Stimulated activated CD4-positive, alpha-beta T cell treated with anti-CD3 and anti-CD28 coated beads, TNF-alpha, amount 100 ng/mL, for 4 hours (primary cell): ENCODE measurements around the gene SIRT1.
"Not testable (repeated sequence)": the region's sequence is repeated elsewhere in the genome, so short reads cannot be mapped to it uniquely, and the experiment has no call there.

Experiments used
- DNase-seq, 3 experiments: peaks; one replicate each; pipeline ENCODE4 v3.0.0-alpha.2; 2020; ENCODE audit warnings: low read depth in 3 of 3

The SIRT1 gene

DNA sequence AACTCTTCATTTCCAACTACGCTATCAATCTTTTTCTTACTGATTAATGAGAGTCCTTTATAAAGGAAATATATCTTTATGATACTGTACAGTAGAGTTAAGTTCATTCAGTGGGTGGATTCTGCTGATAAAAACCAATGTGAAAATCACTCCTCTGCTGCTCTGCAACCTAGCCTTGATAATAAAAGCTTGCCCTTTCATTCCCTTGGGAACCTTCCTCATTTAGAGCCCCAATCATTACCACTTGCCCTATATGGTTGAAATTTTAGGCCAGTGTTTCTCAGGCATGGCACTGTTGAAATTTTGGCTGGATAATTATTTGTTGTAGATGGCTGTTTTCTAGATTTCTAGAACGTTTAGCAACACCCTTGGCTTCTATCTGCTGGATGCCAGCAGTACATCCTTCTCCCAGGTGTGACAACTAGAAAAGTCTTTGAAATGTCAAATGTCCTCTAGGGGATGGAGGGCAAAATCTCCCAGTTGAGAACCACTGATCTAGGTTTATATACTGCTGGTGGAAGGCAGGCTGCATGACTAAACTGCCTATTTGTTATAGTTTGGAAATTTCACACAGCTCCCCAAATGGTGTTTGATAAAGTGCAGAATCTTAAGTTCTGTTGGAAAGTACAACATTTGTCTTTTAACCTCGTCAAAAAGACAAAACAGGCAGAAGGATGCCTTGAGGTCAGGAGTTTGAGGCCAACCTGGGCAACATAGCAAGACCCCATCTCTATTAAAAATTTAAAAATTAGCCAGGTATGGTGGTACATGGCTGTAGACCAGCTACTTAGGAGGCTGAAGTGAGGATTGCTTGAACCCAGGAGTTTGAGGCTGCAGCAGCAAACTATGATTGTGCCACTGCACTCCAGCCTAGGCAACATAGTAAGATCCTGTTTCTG, 8.9 kb upstream of the SIRT1 start:
- no peak for DNase-seq

DNA sequence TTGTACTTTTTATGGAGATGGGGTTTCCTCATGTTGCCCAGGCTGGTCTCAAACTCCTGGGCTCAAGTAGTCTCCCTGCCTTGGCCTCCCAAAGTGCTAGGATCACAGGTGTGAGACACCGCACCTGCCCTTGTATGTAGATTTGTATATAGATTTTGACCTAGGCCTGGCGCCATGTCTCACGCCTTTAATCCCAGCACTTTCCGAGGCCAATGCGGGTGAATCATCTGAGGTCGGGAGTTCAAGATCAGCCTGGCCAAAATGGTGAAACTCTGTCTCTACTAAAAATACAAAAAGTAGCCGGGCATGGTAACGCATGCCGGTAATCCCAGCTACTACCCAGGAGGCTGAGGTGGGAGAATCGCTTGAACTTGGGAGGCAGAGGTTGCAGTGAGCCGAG, 7.0 kb upstream of the SIRT1 start:
- not testable (repeated sequence) for DNase-seq

DNA sequence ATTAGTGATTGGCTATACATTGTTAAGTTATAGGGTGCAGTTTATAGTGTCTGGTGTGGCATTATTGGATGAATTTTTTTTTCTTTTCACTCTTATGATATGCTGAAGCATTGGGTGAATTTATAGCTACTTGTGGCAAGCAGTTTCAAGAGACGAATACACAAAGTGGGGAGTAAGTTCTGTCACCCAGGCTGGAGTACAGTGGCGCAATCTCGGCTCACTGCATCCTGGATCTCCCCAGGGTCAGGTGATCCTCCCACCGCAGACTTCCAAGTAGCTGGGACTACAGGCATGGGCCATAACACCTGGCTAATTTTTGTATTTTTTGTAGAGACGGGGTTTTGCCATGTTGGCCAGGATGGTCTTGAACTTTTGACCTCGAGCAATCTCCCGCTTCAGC, 6.3 kb upstream of the SIRT1 start:
- no peak for DNase-seq

DNA sequence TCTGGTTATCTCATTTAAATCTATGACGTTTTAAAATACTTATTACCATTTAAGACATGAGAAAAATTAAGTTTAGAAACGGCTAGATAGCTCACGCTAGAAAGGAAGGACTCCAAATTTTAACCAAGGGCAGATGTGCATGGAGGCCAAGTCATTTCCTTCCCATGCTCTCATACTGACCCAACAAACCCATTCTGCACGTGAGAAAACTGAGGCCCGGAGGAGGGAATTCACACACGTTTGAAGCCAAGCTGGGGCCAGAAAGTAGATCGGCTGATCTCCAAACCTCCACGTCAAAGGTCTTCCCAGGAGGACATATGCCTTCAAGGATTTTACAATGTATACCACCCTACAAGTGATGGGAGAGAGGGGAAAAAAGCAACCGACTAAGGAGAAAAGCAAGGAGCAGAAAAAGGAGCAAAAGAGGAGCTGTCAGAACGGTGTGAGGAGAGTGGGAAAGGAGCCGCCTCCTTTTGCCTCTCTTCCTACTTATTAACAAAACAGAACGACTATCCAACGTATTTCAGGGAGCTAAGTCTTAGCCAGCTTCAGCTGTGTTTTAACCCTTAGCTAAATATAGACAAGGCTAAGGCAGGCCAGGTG, 645 bp upstream of the SIRT1 start:
- no peak for DNase-seq

DNA sequence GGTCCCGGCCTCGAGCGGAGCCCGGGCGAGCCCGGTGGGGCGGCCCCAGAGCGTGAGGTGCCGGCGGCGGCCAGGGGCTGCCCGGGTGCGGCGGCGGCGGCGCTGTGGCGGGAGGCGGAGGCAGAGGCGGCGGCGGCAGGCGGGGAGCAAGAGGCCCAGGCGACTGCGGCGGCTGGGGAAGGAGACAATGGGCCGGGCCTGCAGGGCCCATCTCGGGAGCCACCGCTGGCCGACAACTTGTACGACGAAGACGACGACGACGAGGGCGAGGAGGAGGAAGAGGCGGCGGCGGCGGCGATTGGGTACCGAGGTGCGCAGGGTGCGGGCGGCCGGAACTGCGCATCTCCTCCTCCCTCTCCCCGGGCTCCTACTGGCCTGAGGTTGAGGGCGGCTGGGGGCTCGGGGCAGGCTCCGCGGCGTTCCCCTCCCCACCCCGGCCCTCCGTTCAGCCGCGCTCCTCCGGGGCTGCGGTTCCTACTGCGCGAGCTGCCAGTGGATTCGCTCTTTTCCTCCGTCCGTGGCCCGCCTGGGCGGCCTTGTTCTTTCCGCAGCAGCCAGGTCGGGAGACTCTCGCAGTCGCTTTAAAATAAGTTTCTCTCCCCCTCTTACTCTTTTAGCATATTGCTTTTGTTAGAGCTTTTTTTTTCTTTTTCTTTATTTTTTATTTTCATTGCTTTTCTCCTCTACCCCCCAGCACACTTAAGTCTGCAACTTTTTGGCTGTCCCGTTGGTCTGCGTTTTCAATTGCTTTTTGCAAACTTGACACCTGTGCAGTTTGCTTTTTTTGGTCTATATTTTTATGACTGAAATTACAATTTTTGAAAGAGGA, 600 bp downstream of the SIRT1 start:
- DNase-seq, result peak; percentile 47 to 57 (median 53)

DNA sequence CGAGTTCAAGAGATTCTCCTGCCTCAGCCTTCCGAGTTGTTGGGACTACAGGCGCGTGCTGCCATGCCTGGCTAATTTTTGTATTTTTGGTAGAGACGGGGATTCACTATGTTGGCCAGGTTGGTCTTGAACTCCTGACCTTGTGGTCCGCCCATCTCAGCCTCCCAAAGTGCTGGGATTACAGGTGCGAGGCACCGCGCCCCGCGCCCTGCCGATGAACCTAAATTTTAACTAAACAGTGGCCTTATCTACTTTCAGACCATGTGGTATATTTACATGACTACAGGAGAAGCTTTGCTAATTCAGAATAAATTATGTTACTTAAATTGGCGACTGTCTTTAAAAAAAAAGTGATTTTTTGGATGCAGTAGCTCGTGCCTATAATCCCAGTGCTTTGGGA, 9.2 kb downstream of the SIRT1 start:
- DNase-seq, result no peak

DNA sequence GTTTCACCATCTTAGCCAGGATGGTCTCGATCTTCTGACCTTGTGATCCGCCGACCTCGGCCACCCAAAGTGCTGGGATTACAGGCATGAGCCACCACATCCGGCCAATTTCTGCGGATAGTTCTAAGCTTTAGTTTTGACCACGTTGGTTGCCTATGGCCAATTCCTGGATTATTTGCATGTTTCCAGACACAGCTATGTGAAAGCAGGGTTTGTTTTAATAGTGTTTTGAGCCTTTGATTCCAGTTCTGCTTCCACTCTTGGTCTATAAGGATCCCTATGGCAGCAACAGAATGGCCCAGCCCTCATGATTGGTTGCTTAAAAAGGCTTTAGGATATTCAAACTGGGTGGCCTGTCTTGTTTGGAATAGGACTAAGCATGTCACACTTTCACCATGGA, 19.1 kb downstream of the SIRT1 start:
- no peak for DNase-seq

DNA sequence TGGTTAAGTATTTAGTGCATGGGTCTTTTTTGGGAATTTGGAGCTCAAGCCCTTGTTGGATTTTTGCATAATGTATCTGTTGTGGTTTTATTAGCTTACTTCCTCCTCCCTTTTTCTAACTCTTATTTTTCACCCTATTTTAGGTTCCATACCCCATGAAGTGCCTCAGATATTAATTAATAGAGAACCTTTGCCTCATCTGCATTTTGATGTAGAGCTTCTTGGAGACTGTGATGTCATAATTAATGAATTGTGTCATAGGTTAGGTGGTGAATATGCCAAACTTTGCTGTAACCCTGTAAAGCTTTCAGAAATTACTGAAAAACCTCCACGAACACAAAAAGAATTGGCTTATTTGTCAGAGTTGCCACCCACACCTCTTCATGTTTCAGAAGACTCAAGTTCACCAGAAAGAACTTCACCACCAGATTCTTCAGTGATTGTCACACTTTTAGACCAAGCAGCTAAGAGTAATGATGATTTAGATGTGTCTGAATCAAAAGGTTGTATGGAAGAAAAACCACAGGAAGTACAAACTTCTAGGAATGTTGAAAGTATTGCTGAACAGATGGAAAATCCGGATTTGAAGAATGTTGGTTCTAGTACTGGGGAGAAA, 28.0 kb downstream of the SIRT1 start:
- DNase-seq, result no peak

DNA sequence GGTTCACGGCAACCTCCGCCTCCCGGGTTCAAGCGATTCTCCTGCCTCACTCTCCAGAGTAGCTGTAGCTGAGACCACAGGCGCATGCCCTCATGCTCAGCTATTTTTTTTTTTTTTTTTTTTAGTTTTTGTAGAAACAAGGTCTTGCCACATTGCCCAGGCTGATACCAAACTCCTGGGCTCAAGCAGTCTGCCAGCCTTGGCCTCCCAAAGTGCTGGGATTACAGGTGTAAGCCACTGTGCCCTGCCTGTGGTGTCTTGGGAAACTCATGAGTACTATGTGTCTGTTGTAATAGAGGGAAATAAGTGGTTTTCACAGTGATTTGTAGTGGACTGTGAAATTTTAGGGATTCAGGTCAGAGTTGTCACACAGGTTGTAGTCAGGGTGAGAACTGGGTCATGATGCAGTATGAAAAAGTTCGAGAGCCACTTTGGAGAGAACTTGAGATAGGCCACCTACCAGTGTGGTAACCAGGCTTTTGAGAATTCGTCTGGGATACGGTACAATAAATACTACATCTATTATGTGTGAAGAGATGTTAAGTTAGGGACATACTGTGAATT, 30.4 kb downstream of the SIRT1 start:
- DNase-seq, result no peak

DNA sequence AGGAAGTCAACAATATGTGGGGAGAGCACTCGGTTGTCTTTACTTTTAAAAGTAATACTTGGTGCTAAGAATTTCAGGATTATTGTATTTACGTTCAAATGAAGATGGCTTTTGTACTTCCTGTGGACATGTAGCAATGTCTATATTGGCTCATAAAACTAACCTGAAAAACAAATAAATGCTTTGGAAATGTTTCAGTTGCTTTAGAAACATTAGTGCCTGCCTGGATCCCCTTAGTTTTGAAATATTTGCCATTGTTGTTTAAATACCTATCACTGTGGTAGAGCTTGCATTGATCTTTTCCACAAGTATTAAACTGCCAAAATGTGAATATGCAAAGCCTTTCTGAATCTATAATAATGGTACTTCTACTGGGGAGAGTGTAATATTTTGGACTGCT, 32.7 kb downstream of the SIRT1 start:
- no peak for DNase-seq

DNA sequence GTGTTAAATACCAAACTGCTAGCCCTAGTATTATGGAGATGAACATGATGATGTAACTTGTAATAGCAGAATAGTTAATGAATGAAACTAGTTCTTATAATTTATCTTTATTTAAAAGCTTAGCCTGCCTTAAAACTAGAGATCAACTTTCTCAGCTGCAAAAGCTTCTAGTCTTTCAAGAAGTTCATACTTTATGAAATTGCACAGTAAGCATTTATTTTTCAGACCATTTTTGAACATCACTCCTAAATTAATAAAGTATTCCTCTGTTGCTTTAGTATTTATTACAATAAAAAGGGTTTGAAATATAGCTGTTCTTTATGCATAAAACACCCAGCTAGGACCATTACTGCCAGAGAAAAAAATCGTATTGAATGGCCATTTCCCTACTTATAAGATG, 33.2 kb downstream of the SIRT1 start:
- no peak for DNase-seq

DNA sequence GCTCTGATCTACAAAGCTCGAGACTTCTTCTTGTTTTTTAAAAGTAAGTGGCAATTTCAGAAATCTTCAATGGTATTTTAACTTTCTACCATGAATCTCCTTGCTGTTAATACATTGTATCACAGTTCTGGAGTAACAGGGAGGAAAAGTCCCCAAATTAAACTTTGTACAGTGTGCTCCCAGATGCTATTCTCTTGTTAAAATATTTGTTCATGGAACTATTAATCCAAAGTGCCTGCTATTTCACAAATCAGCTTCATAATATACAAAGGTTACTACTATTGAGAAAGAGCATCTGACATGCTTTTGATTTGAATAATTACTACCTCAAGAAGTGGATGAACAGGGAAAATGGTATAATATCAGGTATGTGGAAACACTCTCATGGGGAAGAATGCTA, 36.6 kb downstream of the SIRT1 start:
- DNase-seq, result no peak

DNA sequence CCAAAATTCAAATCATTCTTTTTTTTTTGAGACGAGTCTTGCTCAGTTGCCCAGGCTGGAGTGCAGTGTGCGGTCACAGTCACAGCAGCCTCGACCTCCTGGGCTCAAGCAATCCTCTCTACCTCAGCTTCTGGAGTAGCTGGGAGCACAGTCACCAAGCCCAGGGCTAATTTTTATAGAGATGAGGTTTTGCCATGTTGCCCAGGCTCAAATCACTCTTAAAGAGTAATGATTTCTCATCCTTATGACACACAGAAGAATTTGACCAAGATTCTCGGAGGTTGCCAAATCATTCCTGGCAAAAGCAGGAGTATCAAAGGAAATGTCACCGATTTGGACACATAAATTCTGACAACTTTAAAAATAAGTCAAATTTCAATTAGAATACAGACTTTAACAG, 39.1 kb downstream of the SIRT1 start:
- DNase-seq, result no peak

DNA sequence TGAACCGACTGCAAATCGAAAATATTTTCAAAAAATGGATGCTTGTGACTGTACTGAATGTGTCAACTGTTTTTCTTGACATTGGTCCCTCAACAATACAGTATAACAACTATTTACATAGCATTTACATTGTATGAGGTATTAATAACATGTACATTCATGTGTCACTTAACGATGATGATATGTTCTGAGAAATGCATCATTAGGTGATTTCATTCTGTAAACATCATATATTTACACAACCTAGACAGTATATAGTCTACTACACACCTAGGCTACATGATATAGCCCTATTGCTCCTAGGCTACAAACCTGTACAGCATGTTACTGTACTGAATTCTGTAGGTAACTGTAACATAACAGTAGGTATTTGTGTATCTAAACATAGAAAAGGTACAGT, 39.7 kb downstream of the SIRT1 start:
- DNase-seq, result no peak

DNA sequence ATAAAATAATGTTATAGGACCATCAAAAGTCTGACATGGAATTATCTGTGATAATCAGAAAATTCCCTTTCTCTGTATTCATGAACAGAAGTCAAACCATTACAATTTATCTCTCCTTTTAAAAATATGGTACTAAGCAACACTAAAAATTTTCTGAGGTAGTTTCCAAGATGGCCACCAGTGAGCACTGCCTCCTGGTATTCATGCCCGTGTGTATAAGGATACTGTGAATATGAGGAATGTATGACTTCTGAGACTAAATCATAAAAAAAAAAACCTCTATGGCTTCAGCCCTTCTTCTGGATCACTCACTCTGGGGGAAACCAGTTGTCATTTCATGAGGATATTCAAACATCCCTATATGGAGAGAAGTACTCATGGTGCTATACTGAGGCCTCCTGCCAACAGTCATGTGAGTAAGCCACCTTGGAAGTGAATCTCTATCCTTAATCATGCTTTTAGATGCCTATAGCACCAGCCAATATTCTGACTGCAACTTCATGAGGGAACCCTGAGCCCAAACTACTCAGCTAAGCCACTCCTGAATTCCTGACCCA, 41.1 kb downstream of the SIRT1 start:
- DNase-seq, result no peak

DNA sequence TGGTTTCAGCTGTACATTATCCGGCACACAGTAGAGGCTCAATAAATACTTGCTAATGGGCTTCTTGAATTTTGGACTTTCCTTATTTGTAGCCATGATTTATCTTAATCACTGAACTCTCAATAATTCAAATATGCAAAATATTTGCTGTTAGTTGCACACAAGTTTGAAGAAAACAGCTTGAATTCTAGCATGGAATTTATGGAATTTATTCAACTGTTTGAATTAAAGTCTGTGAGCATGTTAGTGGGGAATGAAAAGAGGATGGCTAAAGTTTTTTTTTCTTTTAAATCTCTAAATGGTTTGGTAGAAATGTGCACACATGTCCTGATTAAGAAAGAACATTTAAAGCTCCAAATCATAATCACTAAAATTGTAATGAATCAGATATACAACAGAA, 42.5 kb downstream of the SIRT1 start:
- no peak for DNase-seq

DNA sequence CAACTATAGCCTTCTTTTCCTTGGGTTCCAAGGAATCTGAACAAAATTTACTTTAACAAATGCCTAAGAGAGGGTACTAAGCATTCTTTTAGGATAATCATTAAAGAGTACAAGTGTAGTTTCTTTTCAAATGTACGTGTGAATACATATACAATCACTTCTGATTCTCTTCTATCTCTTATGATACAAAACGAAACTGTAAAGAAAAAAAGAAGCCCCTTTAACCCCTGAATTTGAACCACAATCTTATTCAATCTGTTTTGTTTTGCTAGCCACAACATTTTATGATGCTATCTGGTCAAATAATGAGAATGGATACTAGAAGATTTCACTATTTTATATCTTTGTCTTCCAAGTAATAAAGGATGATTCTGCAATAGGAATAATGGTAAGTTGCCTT, 48.7 kb downstream of the SIRT1 start:
- no peak for DNase-seq

DNA sequence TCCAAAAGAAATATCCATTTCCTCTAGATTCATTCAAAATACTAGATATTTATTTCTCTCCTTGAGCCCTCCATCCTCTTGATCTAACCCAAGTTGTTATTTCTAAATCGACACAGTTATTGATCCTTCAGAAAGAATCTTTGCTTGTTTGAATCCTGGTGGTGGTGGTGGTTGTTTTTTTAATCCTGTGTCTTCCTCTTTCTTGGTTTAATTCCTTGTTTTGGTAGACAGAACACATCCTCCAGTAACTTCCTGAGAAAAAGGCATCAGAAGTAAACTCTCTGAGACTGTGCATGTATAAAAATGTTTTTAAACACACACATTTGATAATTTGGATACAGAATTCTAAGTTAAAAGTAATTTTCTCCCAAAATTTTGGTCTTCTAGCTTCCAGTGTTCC, 49.9 kb downstream of the SIRT1 start:
- DNase-seq, result no peak

DNA sequence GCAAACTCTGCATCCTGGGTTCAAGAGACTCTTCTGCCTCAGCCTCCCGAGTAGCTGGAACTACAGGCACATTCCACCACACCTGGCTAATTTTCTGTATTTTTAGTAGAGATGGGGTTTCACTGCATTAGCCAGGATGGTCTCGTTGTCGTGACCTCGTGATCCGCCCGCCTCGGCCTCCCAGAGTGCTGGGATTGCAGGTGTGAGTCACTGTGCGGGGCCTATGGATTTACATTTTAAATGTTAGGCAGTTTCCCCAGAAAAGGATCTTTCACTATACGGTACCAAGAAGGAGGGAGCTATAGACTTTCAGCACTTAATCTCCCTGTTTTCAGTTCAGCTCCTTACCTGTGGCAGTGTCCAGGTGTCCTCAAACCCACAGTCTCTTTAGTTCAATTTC, 50.8 kb downstream of the SIRT1 start:
- DNase-seq, result no peak

DNA sequence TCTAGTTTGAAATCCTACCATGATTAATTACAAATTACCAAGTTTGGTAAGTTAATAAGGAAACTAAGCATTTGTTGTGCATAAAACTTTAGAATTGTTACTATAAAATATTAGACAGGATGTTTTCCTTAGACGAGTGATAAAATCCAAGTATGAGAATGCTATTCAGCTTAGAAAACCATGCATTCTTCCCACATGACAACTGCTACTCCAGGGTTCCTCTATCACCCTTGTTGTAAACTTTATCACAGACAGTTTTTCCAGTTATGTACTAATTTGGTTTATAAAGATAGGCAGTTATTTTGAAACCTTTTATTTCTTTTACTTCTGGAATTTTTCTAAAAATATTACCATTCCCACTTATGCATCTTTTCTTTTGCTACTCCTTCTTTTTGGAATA, 52.0 kb downstream of the SIRT1 start:
- DNase-seq, result no peak

DNA sequence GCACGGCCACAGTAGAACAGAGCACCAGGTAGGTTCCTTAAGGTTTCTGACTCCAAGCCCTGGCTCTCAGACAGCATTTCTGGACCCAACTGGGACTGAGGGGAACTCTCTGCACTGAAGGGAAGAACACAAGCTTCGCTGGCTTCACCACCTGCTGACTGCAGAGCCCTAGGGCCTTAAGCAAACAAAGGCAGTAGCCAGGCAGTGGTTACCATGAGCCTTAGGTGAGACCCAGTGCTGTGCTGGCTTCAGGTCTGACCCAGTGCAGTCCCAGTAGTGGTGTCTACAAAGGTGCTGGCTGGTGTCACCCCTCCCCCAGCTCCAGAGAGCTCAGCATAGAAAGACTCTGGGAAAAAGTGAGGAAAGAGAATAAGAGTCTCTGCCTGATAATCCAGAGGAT, 59.5 kb downstream of the SIRT1 start:
- no peak for DNase-seq

DNA sequence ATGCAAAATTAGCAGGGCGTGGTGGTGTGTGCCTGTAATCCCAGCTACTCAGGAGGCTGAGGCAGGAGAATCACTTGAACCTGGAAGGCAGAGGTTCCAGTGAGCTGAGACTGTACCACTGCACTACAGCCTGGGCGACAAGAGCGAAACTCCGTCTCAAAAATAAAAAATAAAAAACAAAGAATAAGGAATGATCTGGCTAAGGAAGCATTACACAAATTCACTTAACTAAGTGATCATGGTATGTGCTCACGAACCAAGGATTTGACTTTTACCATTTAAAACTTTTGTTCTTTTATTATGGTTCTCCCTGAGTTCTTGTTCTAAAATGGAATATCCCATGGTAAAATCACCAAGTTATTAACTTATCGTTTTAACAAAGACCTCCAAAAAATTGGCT, 71.2 kb downstream of the SIRT1 start:
- DNase-seq, result no peak
